ENCODE results near the gene UAP1L1.
A peak's percentile ranks its signal among the peaks of the same experiment; 100 is the strongest.
"Not testable (repeated sequence)": the region's sequence is repeated elsewhere in the genome, so short reads cannot be mapped to it uniquely, and the experiment has no call there.

Gene UAP1L1, protein sequence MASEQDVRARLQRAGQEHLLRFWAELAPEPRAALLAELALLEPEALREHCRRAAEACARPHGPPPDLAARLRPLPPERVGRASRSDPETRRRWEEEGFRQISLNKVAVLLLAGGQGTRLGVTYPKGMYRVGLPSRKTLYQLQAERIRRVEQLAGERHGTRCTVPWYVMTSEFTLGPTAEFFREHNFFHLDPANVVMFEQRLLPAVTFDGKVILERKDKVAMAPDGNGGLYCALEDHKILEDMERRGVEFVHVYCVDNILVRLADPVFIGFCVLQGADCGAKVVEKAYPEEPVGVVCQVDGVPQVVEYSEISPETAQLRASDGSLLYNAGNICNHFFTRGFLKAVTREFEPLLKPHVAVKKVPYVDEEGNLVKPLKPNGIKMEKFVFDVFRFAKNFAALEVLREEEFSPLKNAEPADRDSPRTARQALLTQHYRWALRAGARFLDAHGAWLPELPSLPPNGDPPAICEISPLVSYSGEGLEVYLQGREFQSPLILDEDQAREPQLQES

DNA sequence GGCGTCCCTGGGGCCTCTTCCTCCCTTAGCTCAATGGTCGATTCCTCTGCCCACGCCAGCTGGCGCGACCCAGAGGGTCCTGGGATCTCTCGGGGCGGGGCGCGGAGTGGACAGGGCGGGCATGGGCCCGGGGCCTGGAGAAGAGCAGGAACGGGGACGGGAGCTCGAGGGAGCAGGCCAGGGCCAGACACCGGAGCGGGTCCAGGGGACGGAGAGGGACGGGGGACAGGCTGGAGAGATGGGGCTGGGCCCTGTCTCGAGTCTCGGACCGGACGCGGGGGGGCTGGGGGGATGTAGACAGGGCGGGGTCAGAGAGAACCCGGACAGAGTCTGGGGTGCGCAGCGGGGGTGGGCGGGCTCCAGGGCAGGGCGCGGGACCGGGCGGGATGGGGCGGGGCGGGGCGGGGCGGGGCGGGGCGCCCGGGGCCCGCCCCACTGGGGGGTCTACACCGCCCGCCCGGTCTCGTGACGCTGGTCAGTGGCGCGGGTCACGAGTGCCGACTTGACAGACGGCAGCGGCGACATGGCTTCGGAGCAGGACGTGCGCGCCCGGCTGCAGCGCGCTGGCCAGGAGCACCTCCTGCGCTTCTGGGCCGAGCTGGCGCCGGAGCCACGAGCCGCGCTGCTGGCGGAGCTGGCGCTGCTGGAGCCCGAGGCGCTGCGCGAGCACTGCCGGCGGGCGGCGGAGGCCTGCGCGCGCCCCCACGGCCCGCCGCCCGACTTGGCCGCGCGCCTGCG is at the start of gene UAP1L1:
UAP1L1 (plus strand) TSS at position 508 of the 738 bp plus-strand sequence; CDS start at position 524, 16 bp downstream.
- peak; percentile 30 for DNase-seq (ENCODE audit: low read depth)

DNA sequence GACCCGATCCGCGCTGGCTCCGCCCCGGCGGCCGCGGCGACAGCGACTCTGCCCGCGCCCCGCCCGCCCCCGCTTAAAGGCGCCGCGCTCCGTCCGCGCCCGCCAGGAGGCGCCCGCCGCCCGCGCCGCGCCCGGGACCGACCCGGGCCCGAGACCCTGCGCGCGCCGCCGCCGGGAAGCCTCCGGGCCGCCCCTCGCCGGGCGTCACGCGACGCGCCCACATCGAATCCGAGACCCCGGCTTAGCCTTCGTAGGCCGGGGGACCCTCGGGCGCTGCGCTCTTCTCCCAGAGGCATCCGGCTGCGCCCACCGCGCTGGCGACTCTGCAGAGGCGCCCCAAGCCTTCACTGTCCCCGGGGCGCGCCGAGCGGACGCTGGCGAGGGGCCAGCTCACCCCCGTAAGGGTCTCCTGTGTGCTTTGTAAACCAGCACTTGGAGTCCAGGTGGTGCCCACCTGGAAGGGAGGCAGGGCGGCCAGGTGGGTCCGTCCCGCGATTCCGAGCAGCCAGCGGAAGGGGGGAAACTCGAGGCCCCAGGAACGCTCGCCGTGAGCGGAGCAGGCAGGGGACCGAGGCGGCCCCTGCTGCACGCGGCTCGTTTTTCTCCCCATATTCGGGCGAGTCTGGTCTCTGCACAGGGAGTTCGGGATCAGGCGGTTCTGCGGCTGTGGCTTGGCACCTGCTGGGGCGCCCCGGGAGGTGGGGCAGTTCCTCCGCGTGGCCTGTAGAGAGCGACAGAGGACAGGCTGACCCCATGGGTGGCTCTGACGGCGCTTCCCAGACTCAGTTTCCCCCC is 48.9 kb upstream of the UAP1L1 start:
- peak; percentile 48 for DNase-seq (ENCODE audit: low read depth)

DNA sequence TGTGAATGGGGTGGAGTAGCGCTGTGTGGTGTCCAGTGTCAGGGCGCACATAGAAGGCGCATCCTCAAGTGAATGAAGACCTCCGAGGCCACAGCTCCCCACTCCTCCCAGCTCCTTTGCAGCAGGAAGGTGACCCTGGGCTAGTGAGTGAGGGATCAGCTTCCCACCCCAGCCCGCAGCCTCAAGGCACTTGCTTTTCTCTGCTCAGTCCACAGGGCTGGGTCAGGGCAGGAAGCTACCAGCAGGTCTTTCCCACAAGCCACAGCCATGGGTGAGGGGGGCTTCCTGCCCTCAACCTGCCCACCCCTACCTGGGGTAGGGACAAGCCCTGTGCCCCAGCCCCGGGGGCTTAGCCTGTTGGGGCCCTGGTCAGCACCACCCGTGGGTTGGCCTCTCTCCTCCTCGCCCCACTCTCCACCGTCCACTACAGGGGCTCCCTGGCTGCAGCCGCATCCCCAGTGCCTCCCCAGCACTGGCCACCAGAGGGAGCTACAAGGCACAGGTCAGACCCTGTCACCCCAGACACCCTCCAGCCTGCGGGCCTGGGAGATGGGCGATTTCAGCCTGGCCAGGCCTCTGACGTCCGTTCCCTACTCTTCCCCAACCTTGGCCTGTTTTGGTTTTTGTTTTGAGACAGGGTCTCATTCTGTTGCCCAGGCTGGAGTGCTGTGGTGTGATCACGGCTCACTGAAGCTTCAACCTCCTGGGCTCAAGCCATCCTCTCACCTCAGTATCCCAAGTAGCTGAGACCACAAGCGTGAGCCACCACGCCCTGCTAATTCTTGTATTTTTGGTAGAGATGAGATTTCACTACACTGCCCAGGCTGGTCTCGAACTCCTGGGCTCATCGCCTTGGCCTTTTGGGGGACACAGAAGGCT is 48.0 kb upstream of the UAP1L1 start:
- DNase-seq (ENCODE audit: low read depth): peak; percentile 64

DNA sequence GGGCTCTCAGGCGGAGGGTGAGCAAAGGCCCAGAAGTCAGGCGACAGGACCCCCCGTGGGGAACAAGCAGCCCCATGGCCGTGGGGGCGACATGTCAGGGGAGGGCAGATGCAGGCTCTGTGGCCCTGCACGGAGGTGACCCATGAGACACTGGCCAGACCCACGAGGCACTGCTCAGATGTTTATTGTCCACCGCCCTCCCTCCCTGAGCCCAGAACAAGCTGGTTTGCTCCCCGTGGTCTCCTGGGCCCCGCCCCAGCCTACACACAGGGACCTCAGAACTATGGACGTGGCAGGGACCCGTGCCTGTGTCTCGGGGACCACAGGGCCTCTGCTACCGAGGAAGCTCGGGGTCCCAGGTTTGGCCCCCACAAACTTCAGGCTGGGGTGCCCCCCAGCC is 47.3 kb upstream of the UAP1L1 start:
- DNase-seq (ENCODE audit: low read depth): no peak

DNA sequence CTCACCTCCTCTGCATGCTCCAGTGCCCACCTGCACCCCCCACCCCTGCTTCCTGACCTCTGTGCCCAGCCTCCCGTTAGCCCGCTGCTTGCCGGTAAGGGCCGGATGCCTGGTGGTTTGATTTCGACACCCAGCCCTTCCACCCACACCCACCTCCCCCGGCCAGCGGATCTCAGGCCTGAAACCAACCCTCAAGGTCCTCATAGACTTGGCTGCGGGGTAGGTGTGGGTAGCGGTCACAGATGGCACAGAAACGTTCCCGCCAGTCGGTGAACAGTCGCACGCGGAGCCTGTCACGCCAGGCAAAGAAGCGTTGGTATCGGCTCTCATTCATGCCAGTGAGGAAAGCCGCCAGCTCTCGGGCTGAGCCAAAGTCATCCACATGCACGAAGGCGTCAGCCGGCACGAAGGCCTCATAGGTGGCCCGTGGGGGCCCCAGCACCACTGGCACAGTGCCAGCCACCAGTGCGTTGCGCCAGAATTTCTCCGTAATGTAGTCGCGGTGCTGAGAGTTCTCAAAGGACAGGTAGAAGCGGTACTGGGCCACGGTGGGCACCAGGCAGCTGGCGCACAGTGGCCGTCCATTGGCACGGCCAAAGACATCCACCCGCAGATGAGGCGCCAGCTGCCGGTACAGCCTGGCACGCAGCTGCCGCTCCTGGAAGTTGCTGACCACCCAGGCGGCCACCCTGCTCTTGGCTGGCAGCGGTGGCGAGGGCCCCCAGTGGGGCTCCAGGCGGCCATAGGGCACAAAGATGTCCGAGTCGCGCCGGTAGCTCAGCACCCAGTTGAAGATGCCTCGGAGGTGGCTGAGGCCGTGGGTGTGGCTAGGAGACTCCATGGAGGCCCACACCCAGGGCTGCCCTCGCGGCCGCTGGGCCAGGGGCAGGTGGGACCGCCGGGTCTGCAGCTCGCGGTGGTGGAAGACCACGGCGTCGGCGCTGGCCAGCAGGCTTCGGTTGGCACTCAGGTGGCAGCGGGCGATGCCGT is 46.5 kb upstream of the UAP1L1 start:
- peak; percentile 52 for DNase-seq (ENCODE audit: low read depth)

DNA sequence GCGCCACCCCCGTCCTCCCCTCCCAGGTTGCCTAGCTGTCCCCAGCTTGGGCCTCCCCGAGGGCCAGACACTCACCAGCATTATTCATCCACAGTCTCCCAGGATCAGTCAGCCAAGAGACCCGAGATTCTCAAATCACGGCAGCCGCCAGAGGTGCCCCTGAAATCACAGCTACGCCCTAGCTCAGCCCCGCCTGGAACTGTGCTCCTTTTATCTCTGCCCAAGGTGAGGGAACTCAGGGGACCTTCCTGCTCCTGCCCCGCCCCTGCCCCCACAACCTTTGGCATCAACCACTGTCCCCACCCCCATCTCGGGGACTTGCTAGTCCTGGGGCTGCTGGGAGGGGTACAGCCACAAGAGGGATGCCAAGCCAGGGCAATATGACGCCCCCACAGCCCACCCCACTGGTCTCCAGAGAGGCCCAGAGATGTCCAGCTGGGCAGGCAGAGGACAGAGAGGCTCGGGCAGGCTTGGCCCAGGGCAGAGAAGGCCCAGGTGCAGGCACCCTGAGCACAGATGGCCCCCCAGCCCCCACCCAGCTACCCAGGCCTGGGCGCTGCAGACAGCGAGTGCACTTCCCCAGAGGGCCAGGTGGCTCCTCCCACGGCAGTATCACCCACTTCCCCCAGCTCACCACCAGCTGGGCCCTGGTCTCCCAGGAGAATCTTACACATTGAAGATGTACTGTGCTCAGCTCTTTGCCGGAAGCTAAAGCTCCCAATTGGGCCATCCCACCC is 45.2 kb upstream of the UAP1L1 start, which contains the start of gene FUT7:
FUT7 (minus strand) TSS at position 185 of the 737 bp plus-strand sequence; CDS start at position 88, 97 bp downstream.
- no peak for DNase-seq (ENCODE audit: low read depth)

DNA sequence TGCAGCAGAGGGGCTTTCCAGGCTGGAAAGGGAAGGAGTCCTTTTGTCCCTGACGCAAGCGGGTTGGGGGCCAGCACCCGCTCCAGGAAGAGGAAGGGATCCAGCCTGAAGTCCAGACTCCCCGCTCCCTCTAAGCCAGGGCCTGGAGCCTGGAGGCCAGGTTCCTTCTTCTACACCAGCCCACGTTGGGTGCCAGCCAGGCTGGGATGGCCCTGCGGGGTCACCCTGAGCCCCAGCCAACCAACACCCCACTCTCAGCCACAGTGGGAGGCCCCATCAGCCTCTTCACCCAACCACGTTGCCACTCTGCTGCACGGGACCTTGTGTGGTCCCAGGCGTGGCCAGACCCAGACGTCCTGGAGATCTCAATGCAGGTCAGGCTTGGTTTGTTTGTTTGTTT is 44.5 kb upstream of the UAP1L1 start:
- DNase-seq (ENCODE audit: low read depth): no peak

DNA sequence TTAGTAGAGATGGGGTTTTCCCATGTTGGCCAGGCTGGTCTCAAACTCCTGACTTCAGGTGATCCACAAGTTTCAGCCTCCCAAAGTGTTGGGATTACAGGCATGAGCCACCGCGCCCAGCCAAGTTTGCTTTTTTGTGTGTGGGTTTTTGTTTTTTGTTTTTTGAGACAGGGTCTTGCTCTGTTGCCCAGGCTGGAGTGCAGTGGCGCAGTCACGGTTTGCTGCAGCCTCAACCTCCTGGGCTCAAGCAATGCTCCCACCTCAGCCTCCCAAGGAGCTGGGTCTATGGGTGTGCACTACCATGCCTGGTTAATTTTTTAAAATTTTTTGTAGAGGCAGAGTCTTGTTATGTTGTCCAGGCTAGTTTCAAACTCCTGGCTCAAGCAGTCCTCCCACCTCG is 43.8 kb upstream of the UAP1L1 start:
- not testable (repeated sequence) for DNase-seq (ENCODE audit: low read depth)

DNA sequence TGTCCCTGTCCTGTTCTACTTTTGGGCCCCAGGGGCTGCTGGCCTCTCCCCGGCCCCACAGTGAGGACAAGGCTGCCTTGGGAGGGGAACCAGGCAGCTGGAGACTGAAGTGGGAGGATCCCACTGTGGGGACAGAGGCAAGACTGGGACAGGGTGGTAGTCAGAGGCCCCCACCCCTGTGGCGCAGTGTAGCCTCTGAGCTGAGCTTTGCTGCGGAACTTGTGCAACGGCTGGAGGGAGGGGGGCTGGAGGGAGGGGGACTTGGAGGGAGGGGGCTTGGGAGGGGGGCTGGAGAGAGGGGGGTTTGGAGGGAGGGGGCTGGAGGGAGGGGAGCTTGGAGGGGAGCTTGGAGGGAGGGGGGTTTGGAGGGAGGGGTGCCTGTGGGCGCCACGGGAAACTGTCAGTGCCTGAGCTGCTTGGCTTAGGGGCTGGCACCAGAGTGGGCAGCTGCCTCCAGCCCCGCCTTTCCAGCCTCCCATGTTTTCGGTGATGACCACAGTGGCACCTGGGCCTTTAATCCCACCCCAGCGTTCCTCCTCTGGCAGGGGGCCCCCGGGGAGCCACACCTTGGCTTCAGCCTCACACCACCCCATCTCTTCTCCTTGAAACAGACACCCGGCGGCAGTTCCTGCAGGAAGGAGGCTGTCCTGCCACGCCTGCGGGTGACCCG is 43.1 kb upstream of the UAP1L1 start:
- DNase-seq (ENCODE audit: low read depth): no peak

DNA sequence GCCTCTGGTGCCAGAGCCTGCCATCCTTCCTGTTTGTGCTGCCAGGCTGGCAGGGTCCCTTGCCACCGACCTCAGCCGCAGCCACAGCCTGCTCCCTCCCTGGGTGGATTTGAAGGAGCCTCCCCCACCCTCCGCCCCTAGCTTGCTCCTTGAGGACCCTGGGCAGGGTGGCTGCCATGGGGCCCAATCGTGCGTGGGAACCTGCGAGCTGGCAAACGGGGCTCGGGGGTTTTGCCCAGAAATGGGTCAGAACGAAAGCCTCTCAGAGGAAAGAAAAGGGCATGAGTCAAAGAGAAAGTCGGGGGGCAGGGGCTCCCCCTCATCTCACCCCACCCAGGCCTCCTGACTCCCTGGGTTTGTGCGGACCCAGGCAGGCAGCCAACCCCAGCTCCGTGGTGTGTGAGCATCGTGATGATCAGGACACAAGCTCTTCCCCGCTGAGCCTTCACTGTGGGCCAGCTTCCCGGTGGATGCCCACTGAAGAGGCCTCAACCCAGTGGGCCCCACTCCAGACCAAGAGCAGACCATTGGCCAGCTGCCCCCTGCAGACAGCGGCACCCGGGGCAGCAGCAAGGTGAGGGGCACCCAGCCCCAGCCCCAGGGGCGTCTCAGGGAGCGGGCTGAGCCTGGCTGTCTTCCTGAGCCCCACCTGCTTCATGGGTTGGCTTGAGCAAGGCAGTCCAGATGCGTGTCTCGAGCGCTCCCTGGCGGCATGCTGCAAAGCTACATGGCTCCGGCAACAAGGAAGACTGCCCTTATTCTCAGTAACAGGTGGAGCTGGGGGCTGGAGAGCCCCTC is 42.4 kb upstream of the UAP1L1 start:
- DNase-seq (ENCODE audit: low read depth): peak; percentile 83

DNA sequence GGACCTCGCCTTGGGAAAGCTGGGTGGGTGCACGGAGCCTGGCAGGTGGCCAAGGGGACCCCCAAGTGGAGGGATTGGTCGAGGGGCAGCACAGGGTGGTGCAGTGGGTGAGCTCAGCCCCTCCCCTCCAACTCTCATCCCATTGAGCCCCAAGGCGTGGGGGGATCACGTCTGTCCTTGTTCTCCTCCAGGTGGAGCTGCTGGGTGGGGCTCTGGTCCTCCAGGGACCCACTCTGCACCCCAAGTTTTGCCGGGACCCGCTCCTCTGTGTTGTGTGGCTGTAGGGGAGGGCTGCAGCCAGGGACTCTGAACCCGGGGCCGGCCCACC is 41.8 kb upstream of the UAP1L1 start:
- no peak for DNase-seq (ENCODE audit: low read depth)

DNA sequence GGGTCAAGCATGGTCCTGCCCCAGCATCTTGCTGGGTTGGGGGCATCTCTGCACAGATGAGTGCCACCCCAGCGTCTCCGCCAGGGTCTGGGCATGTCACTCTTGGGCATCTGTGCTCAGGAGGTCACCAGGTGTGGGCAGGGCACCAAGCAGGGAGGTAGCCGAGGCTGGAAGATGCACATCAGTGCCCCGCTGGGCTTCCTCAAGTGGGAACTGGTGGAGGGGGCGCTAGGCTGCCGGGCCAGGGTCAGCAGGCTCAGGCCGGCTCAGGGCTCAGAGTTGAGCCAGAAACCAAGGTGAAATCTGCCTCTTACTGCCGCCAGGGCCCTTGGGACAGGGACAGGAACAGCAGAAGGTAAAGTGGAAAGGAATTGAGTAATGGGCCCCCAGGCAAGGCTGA is 41.4 kb upstream of the UAP1L1 start:
- DNase-seq (ENCODE audit: low read depth): no peak

DNA sequence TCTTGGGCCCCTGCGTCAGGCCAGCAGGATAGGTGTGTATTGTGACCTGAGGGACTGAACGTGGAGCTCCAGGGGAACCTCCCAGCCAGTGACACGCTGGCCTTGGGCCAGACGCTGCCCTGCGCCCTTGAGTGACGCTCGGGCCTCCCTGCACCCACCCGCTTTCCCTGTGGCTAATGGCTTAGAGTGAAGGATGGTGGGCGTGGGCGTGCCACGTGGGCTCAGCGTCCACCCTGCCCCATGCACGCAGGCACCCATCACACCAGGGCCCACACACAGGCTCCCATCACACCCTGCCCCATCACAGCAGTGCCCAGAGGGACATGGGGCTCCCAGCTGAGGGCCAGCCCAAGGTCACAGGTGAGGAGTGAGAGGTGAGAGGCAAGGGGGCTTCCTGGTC is 40.3 kb upstream of the UAP1L1 start:
- no peak for DNase-seq (ENCODE audit: low read depth)

DNA sequence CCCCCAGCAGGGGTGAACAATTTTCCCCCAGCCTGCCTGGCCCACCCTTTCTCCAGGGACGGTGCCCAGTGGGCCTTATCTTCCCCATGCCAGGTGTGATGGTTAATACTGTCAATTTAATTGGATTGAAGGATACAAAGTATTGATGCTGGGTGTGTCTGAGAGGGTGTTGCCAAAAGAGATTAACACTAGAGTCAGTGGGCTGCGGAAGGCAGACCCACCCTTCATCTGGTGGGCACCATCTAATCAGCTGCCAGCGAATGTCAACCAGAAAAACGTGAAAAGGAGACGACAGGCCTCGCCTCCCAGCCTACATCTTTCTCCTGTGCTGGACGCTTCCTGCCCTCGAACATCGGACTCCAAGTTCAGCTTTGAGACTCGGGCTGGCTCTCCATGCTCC is 39.8 kb upstream of the UAP1L1 start:
- no peak for DNase-seq (ENCODE audit: low read depth)

DNA sequence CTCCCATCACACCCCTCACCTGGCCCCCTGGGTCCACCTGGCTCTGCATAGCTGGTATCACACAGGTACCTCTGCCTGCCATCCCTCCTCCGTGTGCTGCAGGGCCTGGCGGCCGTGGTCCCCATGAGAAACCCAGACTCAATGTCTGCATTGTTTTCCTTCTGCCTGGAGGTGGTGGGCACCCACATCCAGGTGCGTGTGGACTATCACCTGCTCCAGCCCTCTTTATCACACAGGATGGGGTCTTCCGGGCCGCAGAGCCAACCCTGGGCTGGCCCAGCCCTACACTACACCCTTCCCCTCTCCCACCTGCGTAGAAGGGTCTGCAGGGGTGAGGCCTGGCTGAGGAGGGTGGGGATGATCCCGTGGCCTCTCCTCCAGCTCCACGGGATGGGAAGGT is 38.4 kb upstream of the UAP1L1 start:
- no peak for DNase-seq (ENCODE audit: low read depth)

DNA sequence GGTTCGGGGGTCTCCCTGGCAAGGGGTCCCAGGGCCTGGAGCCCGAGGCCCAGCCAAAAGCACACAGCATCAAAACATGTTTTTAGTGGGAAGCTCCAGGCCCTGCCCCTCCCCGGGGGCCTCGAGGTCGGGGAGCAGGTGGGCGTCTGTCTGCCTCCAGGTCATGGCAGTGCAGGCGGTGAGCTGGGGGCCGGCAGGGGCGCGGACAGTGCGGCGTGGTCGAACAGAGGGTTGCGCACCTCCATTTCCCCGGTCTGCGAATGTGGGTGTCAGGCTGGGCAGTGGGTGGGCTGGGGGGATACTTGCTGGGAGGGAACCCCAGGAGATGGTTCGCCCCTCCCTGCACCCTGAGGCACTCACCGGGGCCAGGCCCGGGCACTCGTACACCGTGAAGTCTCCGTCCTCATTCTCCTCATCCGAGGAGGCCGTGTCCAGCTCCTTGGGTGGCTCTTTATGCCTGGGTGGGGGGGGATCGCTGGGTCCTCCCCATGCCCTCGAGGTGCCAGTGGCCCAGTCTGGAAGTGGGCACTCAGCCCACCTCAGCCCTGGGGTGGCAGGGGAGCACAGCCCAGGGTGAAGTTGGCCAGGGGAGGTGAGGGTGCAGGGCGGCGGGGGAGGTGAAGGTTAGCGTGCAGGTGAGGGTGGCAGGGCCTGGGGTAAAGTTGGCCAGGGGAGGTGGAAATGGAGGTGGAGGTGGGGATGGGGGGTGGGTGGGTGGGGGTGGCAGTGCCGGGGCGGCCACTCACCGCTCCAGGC is 37.5 kb upstream of the UAP1L1 start:
- no peak for DNase-seq (ENCODE audit: low read depth)

DNA sequence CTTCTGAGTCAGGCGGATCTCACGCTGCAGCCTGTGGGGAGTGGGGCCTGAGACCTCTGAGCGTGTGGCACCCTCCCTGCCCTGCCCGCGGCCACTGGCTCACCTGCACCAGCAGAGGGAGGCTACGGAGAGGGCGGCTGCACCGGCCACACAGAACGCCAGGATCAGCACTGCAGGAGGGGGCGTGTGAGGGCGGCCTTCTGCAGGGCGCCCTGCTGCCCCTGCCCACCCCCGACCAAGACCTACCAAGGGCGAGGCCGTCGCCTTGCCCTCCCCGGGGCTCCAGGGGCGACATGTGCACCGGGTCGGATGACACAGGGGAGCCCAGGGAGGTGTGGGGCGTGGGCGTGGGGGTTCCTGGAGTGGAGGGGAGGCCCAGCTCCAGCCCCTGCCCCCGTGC is 36.7 kb upstream of the UAP1L1 start:
- DNase-seq (ENCODE audit: low read depth): no peak

All from stimulated activated CD8-positive, alpha-beta memory T cell treated with anti-CD3 and anti-CD28 coated beads, Interleukin-4, amount 100 ng/mL, for 24 hours (primary cell).